AG04449 (cell line): ENCODE data around the gene KCTD15.

Experiments used
- CTCF ChIA-PET: fragments of 350-600 bp; formaldehyde crosslinking; extraction: SDS; loops from one replicate; lab custom pipeline; 2021; ENCODE audit warnings: antibody characterized with exemption; lab: Yijun Ruan, JAX
- POLR2A ChIA-PET: fragments of 400-600, 350-600 bp; formaldehyde crosslinking; extraction: SDS; loops from one replicate; lab custom pipeline; 2020; ENCODE audit warnings: antibody characterized with exemption, inconsistent platforms; lab: Yijun Ruan, JAX
- DNase-seq: peaks from one replicate; pipeline ENCODE4 v3.0.0-alpha.2; 2010; ENCODE audit warnings: low read depth, low spot score
- H3K4me3 ChIP-seq: 2 replicates; pipeline ENCODE4 v1.5.1; 2011; ENCODE audit warnings: low read depth, mild to moderate bottlenecking, control low read depth, low read length
- CTCF ChIP-seq: IDR thresholded peaks from one replicate; pipeline ENCODE4 v1.5.1; 2011; ENCODE audit warnings: mild to moderate bottlenecking, moderate library complexity, low read length, control low read depth, inconsistent platforms; ENCODE audit not compliant: insufficient read depth; ENCODE audit errors: missing control alignments

Gene KCTD15

GRCh38 chr19:33810821-33811220, 14.2 kb downstream of the KCTD15 start:
- no peak for TF ChIP-seq CTCF
- CTCF ChIA-PET: interaction anchor here (0.7 kb wide), 1 partner anchor 187 kb away, joined by 3 read pairs; no protein-coding TSS in a partner anchor
- no peak overlapping the region for H3K4me3 ChIP-seq
- POLR2A ChIA-PET: no interaction called here
- no peak for DNase-seq

- DNase-seq: no peak
- ChIA-PET CTCF (interaction anchor here (0.7 kb wide), 1 partner anchor 187 kb away, joined by 3 read pairs; no protein-coding TSS in a partner anchor), POLR2A (no interaction called here)
- no peak for TF ChIP-seq CTCF
- H3K4me3 ChIP-seq: no peak overlapping the region
These were observed 14.6 kb downstream of the KCTD15 start for GRCh38 chr19:33811246-33811645.

- no peak for DNase-seq
- TF ChIP-seq CTCF: no peak
- CTCF ChIA-PET: no interaction called here
- H3K4me3 ChIP-seq: no peak overlapping the region
- POLR2A ChIA-PET: no interaction called here
These were observed 15.2 kb downstream of the KCTD15 start for GRCh38 chr19:33811736-33812387.

- no peak for DNase-seq
- ChIA-PET CTCF (interaction anchor here (0.7 kb wide), 1 partner anchor 18 kb away, joined by 3 read pairs; no protein-coding TSS in a partner anchor), POLR2A (no interaction called here)
- no peak for TF ChIP-seq CTCF
- no peak overlapping the region for H3K4me3 ChIP-seq
These were observed 16.0 kb downstream of the KCTD15 start for GRCh38 chr19:33812388-33813330.

- no peak for DNase-seq
- CTCF ChIA-PET: interaction anchor here (0.7 to 1.3 kb wide), 2 partner anchors 19 kb away, joined by 3 read pairs; no protein-coding TSS in a partner anchor
- no peak for TF ChIP-seq CTCF
- POLR2A ChIA-PET: no interaction called here
- no peak overlapping the region for H3K4me3 ChIP-seq
These were observed 16.9 kb downstream of the KCTD15 start for GRCh38 chr19:33813391-33814101.
